Astrocyte (in vitro differentiated cells and primary cell): Measurements from ENCODE around the gene HSPA9. TPM values are rescaled to one million over a fixed set of nuclear protein-coding genes. Genes with fewer than 3 reads are reported as not detected.

ENCODE experiments used
- DNase-seq: peaks from one replicate; pipeline ENCODE4 v3.0.0-alpha.2; 2010; ENCODE audit warnings: low read depth
- FAIRE-seq: peaks from 2 replicates; lab custom pipeline; 2011; peaks lifted over from hg19 to GRCh38; lab: Jason Lieb, UNC
- H2AFZ ChIP-seq: 2 replicates; pipeline ENCODE4 v1.6.0; 2012; ENCODE audit warnings: low read depth, low read length, inconsistent platforms
- H3K27ac ChIP-seq: 2 replicates; pipeline ENCODE4 v1.5.1; 2011; ENCODE audit warnings: low read depth, low read length, inconsistent platforms
- H3K27me3 ChIP-seq: 2 replicates; pipeline ENCODE4 v1.6.0; 2011; ENCODE audit warnings: low read length, inconsistent platforms; ENCODE audit not compliant: insufficient read depth
- H3K36me3 ChIP-seq: 2 replicates; pipeline ENCODE4 v1.5.1; 2011; ENCODE audit warnings: low read length, inconsistent platforms; ENCODE audit not compliant: insufficient read depth
- H3K4me1 ChIP-seq: 2 replicates; pipeline ENCODE4 v1.5.1; 2011; ENCODE audit warnings: low read length, inconsistent platforms; ENCODE audit not compliant: insufficient read depth
- H3K4me2 ChIP-seq: 2 replicates; pipeline ENCODE4 v1.6.0; 2012; ENCODE audit warnings: low read length, inconsistent platforms
- H3K4me3 ChIP-seq: 2 replicates; pipeline ENCODE4 v1.5.1; 2011; ENCODE audit warnings: low read depth, mild to moderate bottlenecking, low read length, inconsistent platforms; ENCODE audit not compliant: insufficient read depth
- H3K79me2 ChIP-seq: 2 replicates; pipeline ENCODE4 v1.6.0; 2012; ENCODE audit warnings: mild to moderate bottlenecking, low read length, inconsistent platforms; ENCODE audit not compliant: insufficient read depth
- H3K9ac ChIP-seq: 2 replicates; pipeline ENCODE4 v1.6.0; 2012; ENCODE audit warnings: mild to moderate bottlenecking, low read length, inconsistent platforms
- H3K9me3 ChIP-seq: 2 replicates; pipeline ENCODE4 v1.5.1; 2012; ENCODE audit warnings: low read depth, mild to moderate bottlenecking, low read length, inconsistent platforms; ENCODE audit not compliant: insufficient read depth
- H4K20me1 ChIP-seq: 2 replicates; pipeline ENCODE4 v1.6.0; 2012; ENCODE audit warnings: low read length, inconsistent platforms; ENCODE audit not compliant: insufficient read depth
- H3K27ac Mint-ChIP-seq: one replicate; pipeline ENCODE4 v1.8.0; 2021; ENCODE audit warnings: mild to moderate bottlenecking, mixed read lengths; ENCODE audit not compliant: unreplicated experiment
- H3K27me3 Mint-ChIP-seq: one replicate; pipeline ENCODE4 v1.8.0; 2021; ENCODE audit warnings: low read depth, mixed read lengths; ENCODE audit not compliant: unreplicated experiment
- H3K36me3 Mint-ChIP-seq: one replicate; pipeline ENCODE4 v1.8.0; 2021; ENCODE audit warnings: low read depth, mixed read lengths; ENCODE audit not compliant: unreplicated experiment
- H3K4me1 Mint-ChIP-seq: one replicate; pipeline ENCODE4 v1.8.0; 2021; ENCODE audit warnings: low read depth, mixed read lengths; ENCODE audit not compliant: unreplicated experiment
- H3K4me3 Mint-ChIP-seq: one replicate; pipeline ENCODE4 v1.8.0; 2021; ENCODE audit warnings: mild to moderate bottlenecking, moderate library complexity, mixed read lengths; ENCODE audit not compliant: unreplicated experiment
- H3K9me3 Mint-ChIP-seq: one replicate; pipeline ENCODE4 v1.8.0; 2021; ENCODE audit warnings: mild to moderate bottlenecking, mixed read lengths; ENCODE audit not compliant: unreplicated experiment
- CTCF ChIP-seq: IDR thresholded peaks from 2 replicates; pipeline ENCODE4 v1.5.1; 2011; ENCODE audit warnings: low read depth, mild to moderate bottlenecking, inconsistent platforms, low read length, moderate library complexity; ENCODE audit not compliant: insufficient read depth
- EZH2 ChIP-seq: IDR thresholded peaks from 2 replicates; pipeline ENCODE4 v1.6.1; 2012; ENCODE audit warnings: mild to moderate bottlenecking, low read length, inconsistent platforms; ENCODE audit not compliant: insufficient read depth
- total RNA-seq: library from RNA; stranded (reverse); gene quantifications from 2 replicates; pipeline ENCODE4 v1.2.1, GENCODE V29; 2021

Gene HSPA9
- total RNA-seq, 1 donor from 2014 or later, result 266 TPM

GRCh38 chr5:138563340-138564118, 11.7 kb downstream of the HSPA9 start:
- peaks cover 89% of the 10 kb centered on the region for H3K36me3 ChIP-seq
- no peaks in the 10 kb centered on the region for H3K9me3 ChIP-seq
- H3K27me3 Mint-ChIP-seq, result no peaks in the 10 kb centered on the region
- no peak overlapping the region for H3K27ac ChIP-seq
- peaks cover 24% of the 10 kb centered on the region for H3K36me3 Mint-ChIP-seq
- H2AFZ ChIP-seq, result no peak overlapping the region
- H3K4me3 ChIP-seq, result no peak overlapping the region
- peaks cover 90% of the 10 kb centered on the region for H3K79me2 ChIP-seq
- H3K4me1 ChIP-seq, result peaks cover 8% of the 10 kb centered on the region
- H3K27me3 ChIP-seq, result no peaks in the 10 kb centered on the region
- H3K4me3 Mint-ChIP-seq, result no peak overlapping the region
- no peak for DNase-seq
- no peak for FAIRE-seq
- TF ChIP-seq CTCF (no peak), EZH2 (no peak)
- no peak overlapping the region for H3K27ac Mint-ChIP-seq
- peaks cover 86% of the 10 kb centered on the region for H4K20me1 ChIP-seq
- H3K9ac ChIP-seq, result no peak overlapping the region
- no peak overlapping the region for H3K4me2 ChIP-seq
- no peaks in the 10 kb centered on the region for H3K9me3 Mint-ChIP-seq
- peaks cover 20% of the 10 kb centered on the region for H3K4me1 Mint-ChIP-seq

GRCh38 chr5:138560971-138561370, 14.2 kb downstream of the HSPA9 start:
- H3K4me1 Mint-ChIP-seq, result peaks cover 8% of the 10 kb centered on the region
- H3K4me3 Mint-ChIP-seq, result no peak overlapping the region

More at GRCh38 chr5:138560971-138561370, 14.2 kb downstream of the HSPA9 start:
- no peak overlapping the region for H3K4me3 ChIP-seq
- H3K27ac ChIP-seq, result no peak overlapping the region
- peaks cover 78% of the 10 kb centered on the region for H3K79me2 ChIP-seq
- H3K9me3 ChIP-seq, result no peaks in the 10 kb centered on the region
- no peak overlapping the region for H3K9ac ChIP-seq
- H3K4me1 ChIP-seq, result no peaks in the 10 kb centered on the region
- H3K27me3 ChIP-seq, result no peaks in the 10 kb centered on the region
- H3K4me2 ChIP-seq, result no peak overlapping the region
- H2AFZ ChIP-seq, result no peak overlapping the region
- no peak overlapping the region for H3K27ac Mint-ChIP-seq
- no peaks in the 10 kb centered on the region for H3K9me3 Mint-ChIP-seq
- peaks cover 84% of the 10 kb centered on the region for H4K20me1 ChIP-seq
- H3K27me3 Mint-ChIP-seq, result no peaks in the 10 kb centered on the region
- FAIRE-seq (no peak), DNase-seq (no peak)
- H3K36me3 ChIP-seq, result peaks cover 90% of the 10 kb centered on the region
- peaks cover 25% of the 10 kb centered on the region for H3K36me3 Mint-ChIP-seq
- TF ChIP-seq EZH2, result no peak
- TF ChIP-seq CTCF, result no peak
